Tibial nerve (tissue), 4 donors: ENCODE data around the gene PCDHAC1.

Experiments
- EP300 ChIP-seq, 2 donors: sonication (generic); formaldehyde crosslinking; IDR thresholded peaks; one replicate each; pipeline ENCODE4 v1.6.1; 2017; ENCODE audit warnings: antibody characterized with exemption in 2 of 2, mild to moderate bottlenecking in 1 of 2
- POLR2A ChIP-seq, 2 donors: fragments of 450-650 bp; IDR thresholded peaks; one replicate each; pipeline ENCODE4 v1.6.1; 2017; ENCODE audit warnings: antibody characterized with exemption in 2 of 2, mild to moderate bottlenecking in 2 of 2, moderate library complexity in 2 of 2
- TF ChIP-seq, protein P1 (sequence below), 5 experiments: fragments of 200-600 bp in 3 of 5; fragments of 450-650 bp in 2 of 5; sonication (generic) in 3 of 5; IDR thresholded peaks; one replicate each; pipeline ENCODE4 v1.5.1; 2016 to 2019; ENCODE audit warnings: antibody characterized with exemption in 5 of 5, mild to moderate bottlenecking in 3 of 5, moderate library complexity in 2 of 5

DNA sequence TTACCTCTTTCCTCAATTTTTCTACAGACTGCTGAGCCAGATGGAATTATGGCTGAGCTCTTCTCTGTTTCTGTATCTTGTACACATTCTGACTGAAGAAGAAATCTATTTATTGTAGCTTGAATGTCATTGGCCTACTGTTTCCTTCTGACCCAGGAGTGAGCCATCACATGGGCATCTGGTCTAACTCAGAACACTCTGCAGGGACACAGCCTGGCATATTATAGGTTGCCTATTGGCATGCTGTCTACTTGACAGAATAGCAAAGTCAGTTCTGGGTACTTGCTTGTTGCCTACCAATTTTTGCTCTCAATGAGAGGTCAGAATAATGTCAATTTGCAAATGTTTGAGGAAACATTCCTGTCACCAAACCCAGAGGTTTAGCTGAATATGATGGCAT is 47.5 kb downstream of the PCDHAC1 start:
- TF ChIP-seq, protein P1, sequence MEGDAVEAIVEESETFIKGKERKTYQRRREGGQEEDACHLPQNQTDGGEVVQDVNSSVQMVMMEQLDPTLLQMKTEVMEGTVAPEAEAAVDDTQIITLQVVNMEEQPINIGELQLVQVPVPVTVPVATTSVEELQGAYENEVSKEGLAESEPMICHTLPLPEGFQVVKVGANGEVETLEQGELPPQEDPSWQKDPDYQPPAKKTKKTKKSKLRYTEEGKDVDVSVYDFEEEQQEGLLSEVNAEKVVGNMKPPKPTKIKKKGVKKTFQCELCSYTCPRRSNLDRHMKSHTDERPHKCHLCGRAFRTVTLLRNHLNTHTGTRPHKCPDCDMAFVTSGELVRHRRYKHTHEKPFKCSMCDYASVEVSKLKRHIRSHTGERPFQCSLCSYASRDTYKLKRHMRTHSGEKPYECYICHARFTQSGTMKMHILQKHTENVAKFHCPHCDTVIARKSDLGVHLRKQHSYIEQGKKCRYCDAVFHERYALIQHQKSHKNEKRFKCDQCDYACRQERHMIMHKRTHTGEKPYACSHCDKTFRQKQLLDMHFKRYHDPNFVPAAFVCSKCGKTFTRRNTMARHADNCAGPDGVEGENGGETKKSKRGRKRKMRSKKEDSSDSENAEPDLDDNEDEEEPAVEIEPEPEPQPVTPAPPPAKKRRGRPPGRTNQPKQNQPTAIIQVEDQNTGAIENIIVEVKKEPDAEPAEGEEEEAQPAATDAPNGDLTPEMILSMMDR (IDR thresholded peaks at IDR 0.05), result no peak
- TF ChIP-seq EP300 (IDR thresholded peaks at IDR 0.05) (no peak), POLR2A (IDR thresholded peaks at IDR 0.05) (no peak)
